Ishikawa (cell line): Measurements from ENCODE around the gene PLCD1.

Source experiments
- CEBPB ChIP-seq: IDR thresholded peaks from 2 replicates; pipeline ENCODE4 v1.6.1; 2012
- EGR1 ChIP-seq: IDR thresholded peaks from 2 replicates; pipeline ENCODE4 v1.6.1; 2012
- EP300 ChIP-seq: IDR thresholded peaks from 2 replicates; pipeline ENCODE4 v1.6.1; 2012; ENCODE audit warnings: borderline replicate concordance
- TAF1 ChIP-seq: IDR thresholded peaks from 2 replicates; pipeline ENCODE4 v1.6.1; 2012; ENCODE audit warnings: low read depth, mild to moderate bottlenecking
- TCF12 ChIP-seq: IDR thresholded peaks from 2 replicates; pipeline ENCODE4 v1.6.1; 2012; ENCODE audit warnings: low read depth
- TEAD4 ChIP-seq: IDR thresholded peaks from 2 replicates; pipeline ENCODE4 v1.6.1; 2012
- TF ChIP-seq, protein P1 (sequence below): IDR thresholded peaks from 2 replicates; pipeline ENCODE4 v1.6.1; 2012; ENCODE audit warnings: low read depth, mild to moderate bottlenecking

DNA sequence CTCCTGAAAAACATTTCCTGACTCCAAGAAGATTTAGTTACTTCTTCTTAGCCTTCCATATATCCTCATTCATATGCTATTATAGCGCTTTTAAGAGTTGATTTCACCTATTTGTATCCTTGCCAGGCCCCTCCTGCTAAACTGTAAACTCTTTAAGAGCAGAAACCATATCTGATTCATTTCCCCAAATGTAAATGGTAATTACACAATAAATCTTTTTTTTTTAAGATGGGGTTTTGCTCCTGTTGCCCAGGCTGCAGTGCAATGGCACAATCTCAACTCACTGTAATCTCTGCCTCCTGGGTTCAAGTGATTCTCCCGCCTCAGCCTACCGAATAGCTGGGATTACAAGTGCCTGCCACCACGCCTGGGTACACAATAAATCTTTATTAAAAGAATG lies 14.0 kb upstream of the PLCD1 start:
- no peak for TF ChIP-seq EP300
- no peak for TF ChIP-seq TCF12
- no peak for TF ChIP-seq TEAD4
- TF ChIP-seq, protein P1, sequence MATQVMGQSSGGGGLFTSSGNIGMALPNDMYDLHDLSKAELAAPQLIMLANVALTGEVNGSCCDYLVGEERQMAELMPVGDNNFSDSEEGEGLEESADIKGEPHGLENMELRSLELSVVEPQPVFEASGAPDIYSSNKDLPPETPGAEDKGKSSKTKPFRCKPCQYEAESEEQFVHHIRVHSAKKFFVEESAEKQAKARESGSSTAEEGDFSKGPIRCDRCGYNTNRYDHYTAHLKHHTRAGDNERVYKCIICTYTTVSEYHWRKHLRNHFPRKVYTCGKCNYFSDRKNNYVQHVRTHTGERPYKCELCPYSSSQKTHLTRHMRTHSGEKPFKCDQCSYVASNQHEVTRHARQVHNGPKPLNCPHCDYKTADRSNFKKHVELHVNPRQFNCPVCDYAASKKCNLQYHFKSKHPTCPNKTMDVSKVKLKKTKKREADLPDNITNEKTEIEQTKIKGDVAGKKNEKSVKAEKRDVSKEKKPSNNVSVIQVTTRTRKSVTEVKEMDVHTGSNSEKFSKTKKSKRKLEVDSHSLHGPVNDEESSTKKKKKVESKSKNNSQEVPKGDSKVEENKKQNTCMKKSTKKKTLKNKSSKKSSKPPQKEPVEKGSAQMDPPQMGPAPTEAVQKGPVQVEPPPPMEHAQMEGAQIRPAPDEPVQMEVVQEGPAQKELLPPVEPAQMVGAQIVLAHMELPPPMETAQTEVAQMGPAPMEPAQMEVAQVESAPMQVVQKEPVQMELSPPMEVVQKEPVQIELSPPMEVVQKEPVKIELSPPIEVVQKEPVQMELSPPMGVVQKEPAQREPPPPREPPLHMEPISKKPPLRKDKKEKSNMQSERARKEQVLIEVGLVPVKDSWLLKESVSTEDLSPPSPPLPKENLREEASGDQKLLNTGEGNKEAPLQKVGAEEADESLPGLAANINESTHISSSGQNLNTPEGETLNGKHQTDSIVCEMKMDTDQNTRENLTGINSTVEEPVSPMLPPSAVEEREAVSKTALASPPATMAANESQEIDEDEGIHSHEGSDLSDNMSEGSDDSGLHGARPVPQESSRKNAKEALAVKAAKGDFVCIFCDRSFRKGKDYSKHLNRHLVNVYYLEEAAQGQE = no peak
- no peak for TF ChIP-seq EGR1
- TF ChIP-seq CEBPB = no peak
- no peak for TF ChIP-seq TAF1
